GM21390 (cell line): ENCODE results near the gene PGA3.
"Not testable (repeated sequence)": the region's sequence is repeated elsewhere in the genome, so short reads cannot be mapped to it uniquely, and the experiment has no call there.

Experiments
- ATAC-seq: cut with Tn5 transposase; IDR thresholded peaks from one replicate; pipeline ENCODE4 v1.9.1; 2021; ENCODE audit not compliant: unreplicated experiment

Gene PGA3

DNA sequence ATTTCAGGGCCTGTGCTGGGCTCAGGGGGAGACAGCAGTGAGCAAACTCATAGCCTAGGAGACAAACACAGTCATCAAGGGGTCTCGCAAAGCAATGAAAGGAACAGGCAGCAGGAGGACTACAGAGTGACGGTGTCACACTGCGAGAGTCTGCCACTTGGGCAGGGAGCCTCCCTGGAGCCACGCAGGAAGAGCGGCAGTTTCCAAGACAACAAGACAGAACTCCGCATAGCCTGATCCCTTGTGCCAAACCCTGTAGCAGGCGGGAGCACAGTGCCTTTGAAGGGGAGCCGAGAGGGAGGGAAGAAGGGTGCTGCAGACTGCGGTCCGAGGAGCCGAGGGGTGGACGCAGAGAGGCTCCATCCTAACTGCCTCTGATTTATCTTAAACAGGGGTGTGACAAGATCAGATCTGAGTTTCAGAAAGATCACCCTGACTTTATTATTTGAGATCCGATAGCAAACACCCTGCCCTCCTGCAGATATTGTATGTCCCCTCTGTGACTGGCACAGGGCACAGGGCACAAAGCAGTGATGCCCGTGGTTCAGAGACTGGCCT is 1.3 kb downstream of the PGA3 start:
- not testable (repeated sequence) for ATAC-seq

DNA sequence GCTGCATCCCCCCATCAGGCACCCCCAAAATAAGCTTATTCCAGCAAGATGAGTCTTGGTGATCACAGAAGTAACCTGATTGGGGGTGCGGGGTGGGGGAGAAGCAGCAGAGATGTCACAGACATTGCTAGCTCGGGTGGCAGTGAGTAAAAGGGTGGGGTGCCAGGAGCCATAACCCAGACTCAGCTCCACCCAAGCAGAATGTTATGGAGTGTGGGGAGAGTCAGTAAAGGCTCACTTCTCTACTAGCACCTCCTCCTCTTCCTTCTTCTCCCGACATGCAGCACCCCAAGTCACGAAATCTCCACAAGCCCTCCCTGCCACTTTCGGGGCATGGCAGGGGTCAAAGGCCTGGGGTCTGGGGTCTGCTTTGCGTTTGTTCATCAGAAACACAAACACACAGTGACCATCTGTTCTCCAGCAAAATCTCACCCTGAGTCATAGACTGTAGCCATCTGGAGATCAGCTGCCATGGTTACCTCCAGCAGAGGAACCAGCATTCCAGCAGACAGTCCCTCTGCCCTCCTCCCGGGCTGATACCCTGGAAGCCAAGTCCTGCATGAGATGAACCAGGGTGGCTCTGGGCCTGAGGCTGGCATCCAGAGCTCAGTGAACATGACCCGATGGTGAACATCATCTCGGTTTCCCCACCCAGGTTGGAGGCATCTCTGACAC is 4.5 kb downstream of the PGA3 start:
- not testable (repeated sequence) for ATAC-seq

DNA sequence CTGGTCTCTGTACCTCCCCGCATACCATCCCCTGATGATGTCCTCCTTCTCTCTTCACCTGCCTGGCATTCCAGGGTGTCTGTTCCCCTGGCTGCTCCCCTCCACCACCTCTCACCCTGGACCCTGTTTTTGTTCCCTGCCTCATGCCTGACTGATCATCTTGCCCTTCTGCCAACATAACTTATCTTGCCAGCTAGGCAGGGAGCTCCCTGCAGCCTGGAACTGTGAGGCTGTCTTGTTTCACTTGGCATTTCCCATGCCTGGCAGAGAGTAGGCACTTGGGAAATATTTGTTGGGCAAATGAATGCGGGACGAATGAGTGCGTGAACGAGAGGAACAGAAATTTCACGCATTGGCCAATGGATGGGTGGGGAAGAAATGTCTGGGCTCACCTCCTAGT is 7.3 kb downstream of the PGA3 start:
- not testable (repeated sequence) for ATAC-seq

DNA sequence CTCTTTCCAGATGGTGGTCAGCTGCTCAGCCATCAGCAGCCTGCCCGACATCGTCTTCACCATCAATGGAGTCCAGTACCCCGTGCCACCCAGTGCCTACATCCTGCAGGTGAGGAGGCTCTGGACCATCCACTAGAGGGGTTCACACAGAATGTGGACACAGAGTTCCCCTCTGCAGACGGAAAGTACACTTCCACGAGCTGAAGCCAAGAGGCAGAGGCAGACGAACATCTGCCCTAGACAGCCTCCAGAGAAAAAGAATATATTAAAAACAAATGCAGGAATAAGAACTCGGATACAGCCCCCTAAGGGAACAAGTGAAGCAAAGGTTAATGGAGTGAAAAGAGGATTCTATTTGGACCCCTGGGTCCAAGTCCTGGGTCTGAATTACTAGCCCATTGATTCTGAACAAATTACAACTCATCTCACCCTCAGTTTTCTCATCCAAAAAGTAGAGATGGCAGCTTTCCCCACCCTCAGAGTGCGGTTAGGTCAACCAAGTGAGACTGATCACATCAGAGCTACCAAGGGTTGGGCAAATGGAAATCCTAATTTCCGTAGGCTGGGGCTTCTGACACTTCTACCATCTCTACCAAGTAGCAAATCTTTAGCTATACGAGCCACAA is 8.1 kb downstream of the PGA3 start:
- not testable (repeated sequence) for ATAC-seq

DNA sequence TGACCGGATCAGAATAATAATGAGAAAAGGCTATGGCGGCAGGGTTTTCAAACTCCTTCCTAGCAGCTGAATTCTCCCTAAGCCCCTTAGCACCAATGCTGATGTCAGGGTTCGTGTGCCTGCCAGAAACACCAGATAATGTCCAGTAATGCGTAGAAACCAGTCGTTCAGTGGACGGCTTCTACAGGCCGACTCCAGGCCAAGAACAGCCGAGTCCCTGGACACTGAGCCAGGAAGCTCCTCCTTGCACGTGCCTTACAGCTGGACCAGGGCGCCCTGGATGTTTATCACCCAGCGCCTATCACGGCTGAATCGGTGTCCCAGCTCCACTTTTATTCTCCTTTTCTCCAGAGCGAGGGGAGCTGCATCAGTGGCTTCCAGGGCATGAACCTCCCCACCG is 8.9 kb downstream of the PGA3 start:
- ATAC-seq = not testable (repeated sequence)

DNA sequence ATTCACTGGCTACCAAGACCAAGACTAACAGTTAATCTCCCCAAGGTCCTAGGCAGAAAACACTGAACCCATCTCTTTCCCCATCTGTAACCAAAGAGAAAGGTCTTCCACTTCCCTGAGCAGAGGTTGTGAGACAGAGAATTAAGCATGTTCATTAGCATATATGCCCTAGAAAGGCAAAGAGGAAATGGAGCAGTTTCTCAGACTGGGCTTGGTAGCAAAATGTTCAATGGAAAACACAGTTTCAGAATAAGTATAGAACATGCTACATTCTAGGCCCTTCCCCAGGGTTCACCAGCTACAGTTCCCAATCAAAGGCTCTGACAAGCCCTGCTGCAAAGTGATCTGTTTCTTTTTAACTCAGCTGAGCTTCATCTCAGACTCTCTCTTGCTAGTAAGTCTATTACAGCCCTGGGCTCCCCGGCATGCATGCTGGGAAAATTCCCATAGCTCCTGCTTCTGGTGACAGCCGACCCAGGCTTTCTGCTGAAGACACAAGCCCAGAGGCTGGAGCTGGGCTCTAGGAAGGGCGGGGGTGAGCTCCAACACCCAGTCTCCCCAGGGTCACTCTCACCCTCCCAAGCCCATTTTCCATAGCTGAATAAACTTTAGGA is 10.5 kb downstream of the PGA3 start:
- ATAC-seq = not testable (repeated sequence)

DNA sequence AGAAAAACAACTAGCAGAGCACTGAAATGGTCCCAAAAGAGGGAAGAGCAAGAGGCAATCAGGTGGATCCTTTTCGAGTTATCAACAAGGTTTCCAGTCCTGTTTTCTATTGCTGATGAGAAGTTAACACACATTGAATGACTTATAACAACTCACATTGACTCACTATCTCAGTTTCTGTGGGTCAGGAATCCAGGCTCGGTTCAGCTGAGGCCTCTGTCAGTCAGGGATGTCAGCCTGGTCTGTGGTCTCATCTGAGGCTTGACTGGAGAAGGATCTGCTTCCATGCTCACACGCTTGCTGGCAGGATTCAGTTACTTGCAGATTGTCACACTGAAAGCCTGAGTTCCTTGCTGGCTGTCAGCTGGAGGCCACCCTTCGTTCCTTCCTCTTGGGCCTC is 15.0 kb downstream of the PGA3 start:
- ATAC-seq = not testable (repeated sequence)

DNA sequence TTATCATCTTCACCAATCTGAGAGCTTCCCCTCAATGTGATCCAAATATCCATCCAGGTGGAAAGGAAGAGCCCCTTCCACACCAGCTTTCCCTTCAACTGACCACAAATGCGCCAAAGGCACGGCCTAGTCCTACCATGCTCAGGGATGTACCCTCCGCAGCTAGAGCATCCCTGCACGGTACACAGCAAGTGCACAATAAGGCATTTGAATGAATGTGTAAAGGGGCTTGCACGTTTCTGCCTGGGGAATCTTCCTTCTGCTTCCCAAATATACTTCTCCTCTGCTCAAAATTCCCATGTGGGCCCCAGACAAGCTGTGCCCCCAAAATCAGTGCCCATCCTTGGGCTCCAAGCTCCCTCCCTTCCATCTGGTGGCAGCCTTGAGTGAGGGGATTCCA is 15.7 kb downstream of the PGA3 start:
- ATAC-seq = not testable (repeated sequence)

DNA sequence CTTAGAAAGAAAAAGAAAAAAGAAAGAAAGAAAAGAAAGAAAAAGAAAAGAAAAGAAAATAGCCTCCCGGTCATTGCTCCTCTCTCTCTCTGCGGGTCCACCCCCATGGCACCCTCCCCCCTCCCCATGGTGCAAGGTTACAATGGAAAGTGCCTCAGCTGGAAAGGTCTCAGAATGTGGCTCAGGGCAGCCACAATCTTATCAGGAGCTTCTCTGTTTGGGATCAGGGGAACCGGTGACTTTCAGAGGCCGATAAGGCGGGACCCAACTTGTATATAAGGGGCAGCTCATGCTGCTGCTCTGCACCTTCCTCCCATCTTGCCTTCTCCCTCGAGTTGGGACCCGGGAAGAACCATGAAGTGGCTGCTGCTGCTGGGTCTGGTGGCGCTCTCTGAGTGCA is 18.7 kb downstream of the PGA3 start, which contains the start of gene PGA4:
Gene PGA4, plus strand, starts transcription at position 301 of the 400 bp plus-strand sequence. Its CDS starts 54 bp downstream, at position 355.
- not testable (repeated sequence) for ATAC-seq

DNA sequence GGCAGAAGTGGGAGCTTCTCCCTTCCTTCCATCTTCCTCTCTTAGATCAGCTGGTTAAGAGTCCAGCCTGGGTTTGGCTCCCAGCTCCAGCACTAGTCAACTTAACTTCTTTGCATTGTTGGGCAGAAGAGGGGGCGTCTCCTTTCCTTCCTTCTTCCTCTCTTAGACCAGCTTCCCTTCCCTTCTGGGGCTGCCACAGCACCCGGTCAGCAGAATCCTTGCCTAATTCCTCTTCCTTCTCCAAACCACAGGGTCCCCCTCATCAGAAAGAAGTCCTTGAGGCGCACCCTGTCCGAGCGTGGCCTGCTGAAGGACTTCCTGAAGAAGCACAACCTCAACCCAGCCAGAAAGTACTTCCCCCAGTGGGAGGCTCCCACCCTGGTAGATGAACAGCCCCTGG is 19.4 kb downstream of the PGA3 start:
- ATAC-seq = not testable (repeated sequence)

DNA sequence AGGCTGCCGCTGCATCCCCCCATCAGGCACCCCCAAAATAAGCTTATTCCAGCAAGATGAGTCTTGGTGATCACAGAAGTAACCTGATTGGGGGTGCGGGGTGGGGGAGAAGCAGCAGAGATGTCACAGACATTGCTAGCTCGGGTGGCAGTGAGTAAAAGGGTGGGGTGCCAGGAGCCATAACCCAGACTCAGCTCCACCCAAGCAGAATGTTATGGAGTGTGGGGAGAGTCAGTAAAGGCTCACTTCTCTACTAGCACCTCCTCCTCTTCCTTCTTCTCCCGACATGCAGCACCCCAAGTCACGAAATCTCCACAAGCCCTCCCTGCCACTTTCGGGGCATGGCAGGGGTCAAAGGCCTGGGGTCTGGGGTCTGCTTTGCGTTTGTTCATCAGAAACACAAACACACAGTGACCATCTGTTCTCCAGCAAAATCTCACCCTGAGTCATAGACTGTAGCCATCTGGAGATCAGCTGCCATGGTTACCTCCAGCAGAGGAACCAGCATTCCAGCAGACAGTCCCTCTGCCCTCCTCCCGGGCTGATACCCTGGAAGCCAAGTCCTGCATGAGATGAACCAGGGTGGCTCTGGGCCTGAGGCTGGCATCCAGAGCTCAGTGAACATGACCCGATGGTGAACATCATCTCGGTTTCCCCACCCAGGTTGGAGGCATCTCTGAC is 23.3 kb downstream of the PGA3 start:
- ATAC-seq = not testable (repeated sequence)

DNA sequence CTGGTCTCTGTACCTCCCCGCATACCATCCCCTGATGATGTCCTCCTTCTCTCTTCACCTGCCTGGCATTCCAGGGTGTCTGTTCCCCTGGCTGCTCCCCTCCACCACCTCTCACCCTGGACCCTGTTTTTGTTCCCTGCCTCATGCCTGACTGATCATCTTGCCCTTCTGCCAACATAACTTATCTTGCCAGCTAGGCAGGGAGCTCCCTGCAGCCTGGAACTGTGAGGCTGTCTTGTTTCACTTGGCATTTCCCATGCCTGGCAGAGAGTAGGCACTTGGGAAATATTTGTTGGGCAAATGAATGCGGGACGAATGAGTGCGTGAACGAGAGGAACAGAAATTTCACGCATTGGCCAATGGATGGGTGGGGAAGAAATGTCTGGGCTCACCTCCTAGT is 26.1 kb downstream of the PGA3 start:
- not testable (repeated sequence) for ATAC-seq

DNA sequence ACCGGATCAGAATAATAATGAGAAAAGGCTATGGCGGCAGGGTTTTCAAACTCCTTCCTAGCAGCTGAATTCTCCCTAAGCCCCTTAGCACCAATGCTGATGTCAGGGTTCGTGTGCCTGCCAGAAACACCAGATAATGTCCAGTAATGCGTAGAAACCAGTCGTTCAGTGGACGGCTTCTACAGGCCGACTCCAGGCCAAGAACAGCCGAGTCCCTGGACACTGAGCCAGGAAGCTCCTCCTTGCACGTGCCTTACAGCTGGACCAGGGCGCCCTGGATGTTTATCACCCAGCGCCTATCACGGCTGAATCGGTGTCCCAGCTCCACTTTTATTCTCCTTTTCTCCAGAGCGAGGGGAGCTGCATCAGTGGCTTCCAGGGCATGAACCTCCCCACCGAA is 27.7 kb downstream of the PGA3 start:
- ATAC-seq = not testable (repeated sequence)

DNA sequence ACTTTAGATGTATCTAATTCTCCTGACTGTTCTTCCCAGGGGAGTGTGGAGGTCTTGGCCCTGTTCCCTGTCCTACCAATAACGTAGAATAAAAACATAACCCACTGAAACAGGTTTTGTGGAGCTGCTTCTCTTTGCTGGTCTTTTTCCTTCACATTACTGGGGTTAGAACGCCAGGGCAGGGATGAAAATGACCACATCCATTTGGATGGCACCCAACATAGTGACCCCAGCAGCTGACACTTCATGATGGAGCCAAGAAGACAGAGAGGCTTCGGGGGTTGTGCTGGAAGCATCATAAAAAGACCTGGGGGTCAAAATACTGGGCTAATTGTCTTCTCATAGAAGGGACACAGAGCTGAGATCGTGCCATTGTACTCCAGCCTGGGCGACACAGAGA is 28.3 kb downstream of the PGA3 start:
- ATAC-seq = not testable (repeated sequence)

DNA sequence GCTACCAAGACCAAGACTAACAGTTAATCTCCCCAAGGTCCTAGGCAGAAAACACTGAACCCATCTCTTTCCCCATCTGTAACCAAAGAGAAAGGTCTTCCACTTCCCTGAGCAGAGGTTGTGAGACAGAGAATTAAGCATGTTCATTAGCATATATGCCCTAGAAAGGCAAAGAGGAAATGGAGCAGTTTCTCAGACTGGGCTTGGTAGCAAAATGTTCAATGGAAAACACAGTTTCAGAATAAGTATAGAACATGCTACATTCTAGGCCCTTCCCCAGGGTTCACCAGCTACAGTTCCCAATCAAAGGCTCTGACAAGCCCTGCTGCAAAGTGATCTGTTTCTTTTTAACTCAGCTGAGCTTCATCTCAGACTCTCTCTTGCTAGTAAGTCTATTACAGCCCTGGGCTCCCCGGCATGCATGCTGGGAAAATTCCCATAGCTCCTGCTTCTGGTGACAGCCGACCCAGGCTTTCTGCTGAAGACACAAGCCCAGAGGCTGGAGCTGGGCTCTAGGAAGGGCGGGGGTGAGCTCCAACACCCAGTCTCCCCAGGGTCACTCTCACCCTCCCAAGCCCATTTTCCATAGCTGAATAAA is 29.3 kb downstream of the PGA3 start:
- not testable (repeated sequence) for ATAC-seq

DNA sequence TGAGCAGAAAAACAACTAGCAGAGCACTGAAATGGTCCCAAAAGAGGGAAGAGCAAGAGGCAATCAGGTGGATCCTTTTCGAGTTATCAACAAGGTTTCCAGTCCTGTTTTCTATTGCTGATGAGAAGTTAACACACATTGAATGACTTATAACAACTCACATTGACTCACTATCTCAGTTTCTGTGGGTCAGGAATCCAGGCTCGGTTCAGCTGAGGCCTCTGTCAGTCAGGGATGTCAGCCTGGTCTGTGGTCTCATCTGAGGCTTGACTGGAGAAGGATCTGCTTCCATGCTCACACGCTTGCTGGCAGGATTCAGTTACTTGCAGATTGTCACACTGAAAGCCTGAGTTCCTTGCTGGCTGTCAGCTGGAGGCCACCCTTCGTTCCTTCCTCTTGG is 33.8 kb downstream of the PGA3 start:
- not testable (repeated sequence) for ATAC-seq

DNA sequence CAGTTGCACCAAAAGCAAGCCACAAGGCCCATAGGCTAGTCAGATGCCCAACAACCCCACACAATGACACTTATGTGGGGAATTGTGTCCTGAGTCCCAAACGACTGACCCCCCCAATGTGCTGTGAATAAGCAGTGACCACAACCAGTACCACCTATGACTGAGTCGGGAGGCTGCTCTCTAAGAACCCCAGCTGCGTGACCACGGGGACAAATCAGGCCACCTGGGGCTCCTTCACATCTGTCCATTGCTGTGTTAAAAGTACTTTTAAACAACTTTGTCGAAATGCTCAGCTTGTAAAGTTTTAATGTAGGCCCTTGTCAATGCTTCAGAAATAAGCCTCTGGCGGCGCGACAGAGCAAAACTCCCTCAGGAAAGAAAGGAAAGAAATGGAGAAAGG is 37.0 kb downstream of the PGA3 start:
- ATAC-seq = not testable (repeated sequence)

DNA sequence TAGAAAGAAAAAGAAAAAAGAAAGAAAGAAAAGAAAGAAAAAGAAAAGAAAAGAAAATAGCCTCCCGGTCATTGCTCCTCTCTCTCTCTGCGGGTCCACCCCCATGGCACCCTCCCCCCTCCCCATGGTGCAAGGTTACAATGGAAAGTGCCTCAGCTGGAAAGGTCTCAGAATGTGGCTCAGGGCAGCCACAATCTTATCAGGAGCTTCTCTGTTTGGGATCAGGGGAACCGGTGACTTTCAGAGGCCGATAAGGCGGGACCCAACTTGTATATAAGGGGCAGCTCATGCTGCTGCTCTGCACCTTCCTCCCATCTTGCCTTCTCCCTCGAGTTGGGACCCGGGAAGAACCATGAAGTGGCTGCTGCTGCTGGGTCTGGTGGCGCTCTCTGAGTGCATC is 37.6 kb downstream of the PGA3 start, which contains the start of gene PGA5:
Gene PGA5, plus strand, starts transcription at position 301 of the 400 bp plus-strand sequence. Its CDS starts 52 bp downstream, at position 353.
- ATAC-seq = not testable (repeated sequence)

DNA sequence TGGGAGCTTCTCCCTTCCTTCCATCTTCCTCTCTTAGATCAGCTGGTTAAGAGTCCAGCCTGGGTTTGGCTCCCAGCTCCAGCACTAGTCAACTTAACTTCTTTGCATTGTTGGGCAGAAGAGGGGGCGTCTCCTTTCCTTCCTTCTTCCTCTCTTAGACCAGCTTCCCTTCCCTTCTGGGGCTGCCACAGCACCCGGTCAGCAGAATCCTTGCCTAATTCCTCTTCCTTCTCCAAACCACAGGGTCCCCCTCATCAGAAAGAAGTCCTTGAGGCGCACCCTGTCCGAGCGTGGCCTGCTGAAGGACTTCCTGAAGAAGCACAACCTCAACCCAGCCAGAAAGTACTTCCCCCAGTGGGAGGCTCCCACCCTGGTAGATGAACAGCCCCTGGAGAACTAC is 38.2 kb downstream of the PGA3 start:
- ATAC-seq = not testable (repeated sequence)

DNA sequence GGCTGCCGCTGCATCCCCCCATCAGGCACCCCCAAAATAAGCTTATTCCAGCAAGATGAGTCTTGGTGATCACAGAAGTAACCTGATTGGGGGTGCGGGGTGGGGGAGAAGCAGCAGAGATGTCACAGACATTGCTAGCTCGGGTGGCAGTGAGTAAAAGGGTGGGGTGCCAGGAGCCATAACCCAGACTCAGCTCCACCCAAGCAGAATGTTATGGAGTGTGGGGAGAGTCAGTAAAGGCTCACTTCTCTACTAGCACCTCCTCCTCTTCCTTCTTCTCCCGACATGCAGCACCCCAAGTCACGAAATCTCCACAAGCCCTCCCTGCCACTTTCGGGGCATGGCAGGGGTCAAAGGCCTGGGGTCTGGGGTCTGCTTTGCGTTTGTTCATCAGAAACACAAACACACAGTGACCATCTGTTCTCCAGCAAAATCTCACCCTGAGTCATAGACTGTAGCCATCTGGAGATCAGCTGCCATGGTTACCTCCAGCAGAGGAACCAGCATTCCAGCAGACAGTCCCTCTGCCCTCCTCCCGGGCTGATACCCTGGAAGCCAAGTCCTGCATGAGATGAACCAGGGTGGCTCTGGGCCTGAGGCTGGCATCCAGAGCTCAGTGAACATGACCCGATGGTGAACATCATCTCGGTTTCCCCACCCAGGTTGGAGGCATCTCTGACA is 42.1 kb downstream of the PGA3 start:
- ATAC-seq = not testable (repeated sequence)
